HS-5 (cell line): Measurements from ENCODE around the gene SLC40A1.
"Not testable (repeated sequence)": the region's sequence is repeated elsewhere in the genome, so short reads cannot be mapped to it uniquely, and the experiment has no call there.

Experiments
- DNase-seq: peaks from one replicate; pipeline ENCODE4 v3.0.0-alpha.2; 2012; ENCODE audit warnings: low read depth

Gene SLC40A1, protein sequence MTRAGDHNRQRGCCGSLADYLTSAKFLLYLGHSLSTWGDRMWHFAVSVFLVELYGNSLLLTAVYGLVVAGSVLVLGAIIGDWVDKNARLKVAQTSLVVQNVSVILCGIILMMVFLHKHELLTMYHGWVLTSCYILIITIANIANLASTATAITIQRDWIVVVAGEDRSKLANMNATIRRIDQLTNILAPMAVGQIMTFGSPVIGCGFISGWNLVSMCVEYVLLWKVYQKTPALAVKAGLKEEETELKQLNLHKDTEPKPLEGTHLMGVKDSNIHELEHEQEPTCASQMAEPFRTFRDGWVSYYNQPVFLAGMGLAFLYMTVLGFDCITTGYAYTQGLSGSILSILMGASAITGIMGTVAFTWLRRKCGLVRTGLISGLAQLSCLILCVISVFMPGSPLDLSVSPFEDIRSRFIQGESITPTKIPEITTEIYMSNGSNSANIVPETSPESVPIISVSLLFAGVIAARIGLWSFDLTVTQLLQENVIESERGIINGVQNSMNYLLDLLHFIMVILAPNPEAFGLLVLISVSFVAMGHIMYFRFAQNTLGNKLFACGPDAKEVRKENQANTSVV

DNA sequence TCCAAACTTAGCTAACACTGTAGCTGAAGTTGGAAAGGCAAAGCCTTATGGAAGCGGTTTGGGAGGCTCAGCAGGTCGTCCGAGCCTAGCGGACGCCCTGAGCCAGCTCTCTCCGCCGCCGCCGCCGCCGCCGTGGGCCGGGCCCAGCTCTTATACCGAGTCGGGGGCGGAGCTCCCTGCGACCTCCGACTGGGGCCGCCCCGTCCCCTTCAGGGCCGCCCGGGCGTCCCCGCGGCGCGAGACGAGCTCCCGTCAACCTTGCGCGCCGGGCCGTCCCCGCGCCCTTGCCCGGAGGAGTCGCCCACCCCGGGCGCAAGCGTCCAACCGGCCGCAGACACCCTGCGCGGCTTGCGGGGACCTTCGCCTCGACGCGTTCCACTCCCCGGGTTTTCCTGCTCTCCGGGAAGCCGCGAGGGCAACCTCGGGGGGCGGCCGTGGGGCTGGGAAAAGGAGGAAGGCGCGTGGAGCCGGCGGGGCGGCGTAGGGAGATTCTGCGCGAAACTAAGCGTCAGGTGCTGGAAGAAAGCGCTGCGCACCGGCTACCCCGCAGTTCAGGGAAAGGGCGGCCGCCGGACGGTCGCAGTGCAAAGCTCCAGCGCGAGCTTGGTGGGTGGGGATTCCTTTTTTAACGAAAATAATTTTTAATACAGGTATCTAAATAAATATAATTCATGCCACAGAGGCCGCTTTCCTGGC is at the start of gene SLC40A1:
Gene SLC40A1 (minus strand): TSS at position 129 of the 696 bp plus-strand sequence. CDS start 326 bp downstream, outside the sequence.
- no peak for DNase-seq

DNA sequence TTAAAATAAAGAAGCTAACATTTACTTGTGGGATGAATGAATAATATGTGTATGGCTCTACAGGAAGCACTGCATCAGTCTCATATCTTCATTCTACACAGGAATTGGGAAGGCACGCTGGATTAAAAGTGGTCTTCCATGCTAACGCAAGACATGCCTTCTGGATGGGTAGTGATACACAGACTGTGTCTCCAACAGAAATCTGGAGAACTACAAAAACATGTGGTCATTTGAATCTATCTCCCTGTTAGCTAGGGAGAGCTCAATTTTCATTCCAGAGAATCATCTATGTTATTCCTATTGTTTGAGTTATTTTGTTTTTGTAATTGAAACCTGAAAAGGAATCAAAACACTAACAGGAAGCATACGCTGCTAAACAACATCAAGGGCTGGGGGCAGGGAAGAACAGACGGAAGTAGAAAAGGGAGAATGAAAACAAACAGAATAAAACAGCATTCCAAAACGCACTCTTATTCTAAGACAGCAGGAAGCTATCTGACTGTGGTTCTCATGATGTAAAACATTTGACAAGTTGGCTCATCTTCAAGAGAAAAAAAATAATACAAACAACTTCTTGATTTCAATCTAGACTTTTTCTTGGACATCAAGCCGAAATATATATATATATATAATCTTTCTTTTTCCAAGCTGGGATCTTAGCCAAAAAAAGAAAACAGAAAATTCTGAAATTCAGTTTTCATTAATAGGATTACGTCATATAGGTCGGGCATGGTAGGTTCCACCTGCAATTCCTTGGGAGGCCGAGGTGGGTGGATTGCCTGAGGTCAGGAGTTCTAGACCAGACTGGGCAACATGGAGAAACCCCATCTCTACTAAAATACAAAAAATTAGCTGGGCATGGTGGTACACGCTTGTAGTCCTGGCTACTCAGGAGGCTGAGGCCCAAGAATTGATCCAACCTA is 49.2 kb upstream of the SLC40A1 start:
- DNase-seq = no peak

DNA sequence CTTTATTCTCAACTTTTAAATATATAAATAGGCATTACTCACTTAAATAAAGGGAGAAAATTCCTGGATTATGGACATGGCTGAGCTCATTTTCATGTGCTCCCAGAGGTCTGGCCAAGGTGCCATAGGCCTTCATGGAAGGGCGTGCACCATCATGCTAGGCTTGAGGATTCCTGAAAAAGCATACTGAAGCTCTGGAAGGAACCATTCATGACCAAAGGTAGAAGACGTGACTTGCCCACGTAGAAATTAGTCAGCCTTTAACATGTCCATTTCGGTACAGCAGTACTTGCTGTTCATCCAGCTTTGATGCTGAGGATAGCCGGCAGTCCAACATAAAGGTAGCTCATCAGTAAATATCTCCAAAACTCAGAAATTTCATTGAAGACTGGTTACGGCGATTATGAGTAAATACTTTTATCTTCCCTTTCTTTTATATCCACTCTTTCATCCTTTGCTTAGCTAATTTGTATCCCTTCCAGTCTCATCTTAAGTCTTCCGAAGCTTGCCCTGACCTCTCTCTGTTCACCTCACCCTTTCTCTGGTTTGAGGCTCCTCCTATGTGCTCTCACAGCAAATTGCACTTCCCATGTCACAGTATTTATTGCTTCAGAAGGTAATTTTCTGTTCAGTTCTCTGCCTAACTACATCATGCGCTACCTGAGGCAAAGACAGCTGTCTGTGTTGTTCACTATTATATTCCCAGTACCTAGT is 48.4 kb upstream of the SLC40A1 start:
- no peak for DNase-seq

DNA sequence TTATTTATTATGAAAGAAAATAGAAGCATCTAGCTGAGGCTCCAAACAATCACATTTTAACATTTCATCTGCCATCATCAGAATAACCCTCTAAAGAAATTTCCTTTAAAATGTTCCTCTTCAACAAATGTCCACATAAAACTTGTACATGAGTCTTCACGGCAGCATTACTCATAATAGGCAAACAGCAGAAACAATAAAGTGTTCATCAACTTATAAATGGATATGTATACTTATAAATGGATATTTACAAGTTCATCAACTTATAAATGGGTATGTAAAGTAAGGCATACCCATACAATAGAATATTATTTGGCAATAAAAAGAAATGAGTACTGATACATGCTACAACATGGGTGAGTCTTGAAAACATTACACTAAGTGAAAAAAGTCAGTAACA is 47.2 kb upstream of the SLC40A1 start:
- no peak for DNase-seq

DNA sequence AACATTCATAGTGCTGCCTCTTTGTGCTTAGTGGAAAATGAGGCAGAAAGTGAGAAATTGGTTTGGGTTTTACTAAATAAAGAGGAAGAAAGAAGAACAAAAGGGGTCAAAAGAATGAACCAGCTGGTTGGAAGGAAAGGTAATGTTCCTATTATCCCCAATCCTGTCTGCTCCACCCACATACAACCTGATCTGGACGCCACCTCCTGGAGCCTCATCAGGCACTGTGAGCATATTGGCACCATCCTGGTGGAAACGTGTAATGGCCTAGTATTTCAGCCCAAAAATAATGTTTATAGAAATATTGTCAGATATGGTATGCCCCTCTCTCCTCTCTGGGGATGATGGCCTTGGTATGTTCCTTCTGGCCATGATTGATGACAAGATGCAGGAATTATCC is 45.0 kb upstream of the SLC40A1 start:
- no peak for DNase-seq

DNA sequence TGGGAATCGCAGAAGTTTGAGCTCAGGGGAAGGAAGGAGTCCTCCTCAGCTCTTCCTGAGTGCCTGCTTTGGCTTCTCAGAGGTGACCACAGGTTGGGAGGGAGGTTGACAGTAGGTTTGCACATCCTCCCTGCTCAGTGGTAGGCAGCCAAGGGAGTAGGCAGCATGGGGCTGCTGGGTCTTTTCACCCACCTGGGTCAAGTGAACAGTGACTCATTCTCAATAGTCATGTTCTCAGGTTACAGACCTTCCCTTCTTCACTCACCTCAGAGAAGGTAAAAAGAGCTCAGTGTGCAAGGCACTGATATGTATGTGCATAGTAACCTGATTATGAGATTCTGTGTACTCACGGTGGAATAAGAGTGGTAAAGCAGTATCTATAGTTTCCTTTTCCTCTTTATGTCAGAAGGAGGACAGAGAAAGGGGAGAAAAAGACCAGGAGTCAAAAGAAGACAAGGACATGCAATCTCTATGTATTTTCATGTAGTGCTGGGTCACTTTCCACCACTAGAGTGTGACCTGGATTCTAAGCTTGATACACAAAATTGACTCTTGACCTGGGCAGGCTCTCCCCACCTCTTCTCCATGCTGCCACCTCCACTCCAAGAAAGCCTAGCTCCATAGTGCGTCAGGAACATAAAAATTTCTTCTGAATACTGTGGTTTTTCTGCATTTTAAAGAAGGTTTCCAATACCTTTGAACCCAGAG is 44.2 kb upstream of the SLC40A1 start:
- DNase-seq = no peak

DNA sequence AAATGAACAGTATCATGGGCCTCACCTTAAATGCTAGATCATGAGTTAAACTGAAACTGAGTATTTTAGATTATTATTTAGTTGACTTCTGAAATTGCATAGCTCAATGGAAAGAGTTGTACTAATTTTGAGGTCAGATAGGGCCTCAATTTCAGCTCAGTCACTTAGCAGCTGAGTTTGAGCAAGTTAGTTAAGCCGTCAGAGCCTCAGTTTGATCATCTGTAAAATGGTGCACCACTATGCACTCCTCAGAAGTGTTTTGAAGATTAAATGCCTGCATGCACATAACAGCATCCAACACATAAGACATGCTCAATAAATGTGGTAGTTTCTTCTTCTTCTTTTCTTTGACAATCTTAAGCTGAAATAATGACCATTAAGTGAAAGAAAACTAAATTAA is 42.5 kb upstream of the SLC40A1 start:
- DNase-seq = no peak

DNA sequence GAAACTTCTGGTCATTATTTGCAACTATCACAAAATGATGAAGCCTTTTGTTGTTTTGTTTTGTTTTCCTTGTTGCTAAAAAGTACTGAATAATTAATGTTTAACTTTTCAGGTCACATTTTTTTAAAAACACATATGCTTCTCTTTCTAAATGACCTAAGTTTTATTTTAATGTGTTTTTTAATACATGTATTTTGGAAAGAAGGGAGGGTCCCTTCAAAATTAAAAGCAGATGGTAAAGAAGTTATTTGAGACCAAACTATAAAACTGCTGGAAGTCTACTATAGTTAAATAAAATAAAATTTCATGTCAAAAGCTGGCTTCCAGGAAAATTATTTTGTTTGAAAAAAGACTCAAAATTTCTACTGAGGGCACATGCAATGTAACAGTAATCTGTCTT is 41.2 kb upstream of the SLC40A1 start:
- no peak for DNase-seq

DNA sequence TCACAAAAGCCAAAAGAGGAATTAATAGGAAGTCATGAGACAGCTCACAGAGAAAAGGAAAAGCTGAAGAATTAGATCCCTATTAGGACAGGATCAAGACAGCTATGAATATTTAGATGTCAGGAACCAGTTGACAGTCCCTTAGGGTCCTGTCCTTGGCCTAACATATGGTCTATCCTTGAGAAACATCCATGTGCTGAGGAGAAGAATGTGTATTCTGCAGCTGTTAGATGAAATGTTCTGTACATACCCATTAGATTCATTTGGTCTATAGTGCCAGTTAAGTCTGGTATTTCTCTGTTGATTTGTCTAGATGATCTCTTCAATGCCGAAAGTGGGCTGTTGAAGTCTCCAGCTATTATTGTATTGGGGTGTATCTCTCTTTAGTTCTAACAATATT is 37.6 kb upstream of the SLC40A1 start:
- DNase-seq = no peak

DNA sequence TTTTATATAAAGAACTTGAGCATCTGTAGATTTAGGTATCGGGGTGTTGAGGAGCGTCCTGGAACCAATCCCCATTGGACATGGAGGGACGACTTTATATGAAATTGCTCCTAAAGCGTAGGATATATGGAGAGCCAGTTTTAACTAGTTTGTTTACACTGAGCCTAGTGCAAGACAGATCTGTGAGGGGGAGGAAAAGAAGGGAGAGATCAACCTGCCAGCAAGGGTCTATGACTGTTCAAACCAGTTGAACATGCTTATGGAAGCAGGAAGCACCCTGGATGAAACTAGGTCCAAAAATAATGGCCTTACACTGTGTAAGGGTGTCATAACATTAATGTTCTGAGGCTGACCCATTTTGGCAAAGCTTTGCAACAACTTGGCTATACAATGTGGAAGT is 34.0 kb upstream of the SLC40A1 start:
- no peak for DNase-seq

DNA sequence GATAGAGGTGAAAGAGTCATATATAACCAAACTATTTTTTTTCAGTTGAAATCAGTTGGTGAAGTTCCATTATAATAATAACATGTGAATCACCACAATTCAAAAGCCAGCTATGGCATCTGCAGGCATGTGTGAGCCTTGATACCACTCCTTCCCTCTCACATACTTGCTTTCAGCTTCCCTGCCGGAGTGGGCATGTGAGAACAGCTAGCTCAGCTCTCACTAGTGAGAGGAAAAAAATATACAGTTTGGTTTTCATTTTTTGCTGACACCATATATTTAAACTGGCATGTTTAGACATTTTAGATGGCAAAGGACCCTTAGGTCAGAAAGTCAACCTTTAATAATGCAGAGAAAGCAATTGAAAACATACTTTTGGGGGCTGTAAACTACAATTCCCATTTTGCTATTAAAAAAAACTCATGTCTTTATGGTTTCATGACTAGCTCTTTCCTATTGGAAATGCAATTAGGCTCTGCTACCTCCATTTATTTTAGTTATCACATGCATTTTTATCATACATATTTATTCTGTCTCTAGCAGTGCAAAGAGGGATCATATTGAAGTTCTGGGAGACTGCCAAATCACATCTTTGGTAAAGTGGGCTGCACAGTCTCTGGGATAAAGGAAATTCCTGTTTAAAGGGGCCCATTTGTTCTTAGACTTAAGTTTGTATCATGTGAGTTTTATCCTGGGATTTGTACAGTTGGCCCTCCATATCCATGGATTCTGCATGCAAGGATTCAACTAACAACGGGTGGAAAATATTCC is 33.2 kb upstream of the SLC40A1 start:
- DNase-seq = no peak

DNA sequence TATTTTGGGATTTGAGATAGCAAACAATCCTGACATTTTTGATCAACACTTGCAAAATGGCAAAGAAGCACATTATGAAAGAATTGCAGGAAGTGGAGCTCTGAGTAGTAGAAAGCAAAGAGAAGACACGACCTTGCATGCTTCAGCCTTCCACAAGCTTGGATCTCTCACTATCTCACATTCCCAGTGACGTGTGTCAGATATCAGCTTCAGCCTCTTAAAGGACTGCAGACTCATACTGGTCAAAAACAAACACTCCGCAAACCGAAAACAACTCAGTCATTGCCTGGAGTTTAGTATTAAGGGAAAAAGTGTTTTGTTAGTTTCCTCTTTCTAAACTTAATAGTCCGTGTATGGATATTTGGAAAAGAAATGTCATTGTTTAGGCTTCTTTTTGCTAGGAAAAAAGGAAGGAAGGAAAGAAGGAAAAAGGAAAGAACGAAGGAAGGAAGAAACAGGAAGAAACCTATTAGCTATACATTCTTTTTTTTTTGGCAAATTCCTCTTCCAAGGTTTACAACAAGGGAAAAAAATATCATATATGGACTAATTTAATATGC is 32.6 kb upstream of the SLC40A1 start:
- peak; percentile 69 for DNase-seq

DNA sequence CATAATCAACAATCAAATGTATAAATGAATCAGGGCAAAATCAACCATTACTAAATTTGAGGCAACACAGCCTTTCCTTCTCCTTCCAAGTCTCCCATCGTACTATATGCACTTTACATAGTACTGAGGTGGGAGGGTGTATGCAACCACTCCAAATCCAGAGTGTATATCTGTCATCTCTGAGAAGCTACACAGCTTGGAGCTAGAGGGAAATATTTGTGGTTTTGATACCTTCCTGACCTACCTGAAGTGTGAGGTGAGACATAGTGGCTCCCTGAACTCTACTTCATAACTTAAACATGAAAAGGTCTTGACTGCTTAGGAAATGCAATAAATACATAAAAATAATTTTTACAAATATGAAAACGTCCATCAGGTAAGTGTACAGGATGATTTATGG is 30.1 kb upstream of the SLC40A1 start:
- no peak for DNase-seq

DNA sequence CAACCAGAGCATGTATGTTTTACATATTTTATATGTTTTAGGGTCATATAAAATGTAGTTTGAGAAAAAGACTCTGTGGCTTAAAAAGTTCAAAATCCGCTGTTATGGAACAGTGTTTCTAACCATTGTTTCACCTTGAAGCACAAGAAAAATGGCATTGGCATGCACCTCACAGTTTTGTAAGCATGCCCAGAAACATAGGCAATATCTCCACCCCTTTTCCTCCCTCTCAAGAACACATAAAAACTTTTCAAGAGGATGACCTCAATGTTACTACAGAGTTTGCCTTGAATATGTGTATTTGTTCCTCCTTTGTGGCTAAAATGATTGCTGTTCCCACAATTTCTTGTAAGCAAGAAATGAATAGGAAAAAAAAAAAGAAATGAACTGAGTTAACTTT is 29.3 kb upstream of the SLC40A1 start:
- DNase-seq = no peak

DNA sequence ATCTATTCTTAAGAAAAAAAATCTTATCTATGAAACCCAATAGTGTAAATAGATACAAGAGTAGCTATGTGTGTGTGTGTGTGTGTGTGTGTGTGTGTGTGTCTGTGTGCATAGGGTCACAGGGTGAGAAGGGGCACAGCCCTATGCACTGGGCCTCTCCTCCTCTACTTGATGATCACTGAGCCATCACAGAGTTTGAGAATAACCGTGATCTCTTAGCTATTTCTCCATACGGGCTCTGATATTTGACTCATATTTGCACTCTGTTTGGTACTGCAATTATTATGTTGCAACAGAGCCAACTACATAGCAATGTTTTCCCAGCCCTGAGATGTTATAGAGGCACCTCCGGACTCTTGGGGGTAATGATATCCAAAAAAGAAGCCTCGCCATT is 28.8 kb upstream of the SLC40A1 start:
- peak; percentile 36 for DNase-seq

DNA sequence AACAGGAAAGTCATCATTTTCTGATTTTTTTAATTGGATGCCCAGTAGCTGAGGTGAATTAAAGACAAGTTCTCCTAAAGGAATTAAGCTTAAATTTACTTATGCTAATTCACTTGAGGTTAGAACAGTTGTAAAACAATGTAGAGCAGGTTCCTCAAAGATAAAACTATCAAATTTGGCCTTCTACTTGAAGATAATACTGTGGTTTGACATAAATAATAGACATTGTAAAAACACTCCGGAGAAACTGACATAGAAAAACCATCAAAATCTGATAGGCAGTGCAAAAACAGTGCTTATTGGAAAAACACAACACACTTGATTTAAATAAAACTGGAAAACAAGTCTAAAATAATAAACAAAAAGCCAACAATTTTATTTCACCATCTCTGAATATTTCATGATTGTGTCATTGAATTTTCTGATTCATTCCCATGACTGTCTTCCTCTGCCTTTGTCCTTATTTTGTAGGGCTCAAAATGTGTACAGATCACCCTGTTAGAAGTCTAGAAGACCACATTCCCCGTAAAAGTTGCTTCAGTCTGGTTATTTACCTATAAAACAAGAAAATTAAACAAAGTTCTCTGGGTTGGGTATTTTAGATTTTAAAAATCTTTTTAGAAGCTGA is 28.3 kb upstream of the SLC40A1 start:
- peak; percentile 52 for DNase-seq

DNA sequence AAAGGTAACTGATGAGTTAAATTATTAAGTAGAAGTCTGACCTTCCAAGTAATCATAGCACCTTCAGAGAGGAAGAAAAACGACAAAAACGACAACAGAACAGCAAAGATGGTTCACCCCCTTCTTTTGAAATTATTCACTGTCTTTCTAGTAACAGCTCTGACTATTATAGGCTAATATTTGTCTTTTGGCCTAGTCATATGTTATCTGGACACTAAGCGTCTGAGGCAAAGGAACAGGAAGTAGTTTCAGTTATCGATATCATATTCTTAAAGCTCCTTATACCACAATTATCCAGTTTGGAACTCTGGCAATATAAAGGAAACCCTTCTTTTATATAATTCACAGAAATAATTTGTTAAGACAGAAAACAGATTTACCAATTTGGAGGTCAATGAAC is 27.6 kb upstream of the SLC40A1 start:
- DNase-seq = no peak

DNA sequence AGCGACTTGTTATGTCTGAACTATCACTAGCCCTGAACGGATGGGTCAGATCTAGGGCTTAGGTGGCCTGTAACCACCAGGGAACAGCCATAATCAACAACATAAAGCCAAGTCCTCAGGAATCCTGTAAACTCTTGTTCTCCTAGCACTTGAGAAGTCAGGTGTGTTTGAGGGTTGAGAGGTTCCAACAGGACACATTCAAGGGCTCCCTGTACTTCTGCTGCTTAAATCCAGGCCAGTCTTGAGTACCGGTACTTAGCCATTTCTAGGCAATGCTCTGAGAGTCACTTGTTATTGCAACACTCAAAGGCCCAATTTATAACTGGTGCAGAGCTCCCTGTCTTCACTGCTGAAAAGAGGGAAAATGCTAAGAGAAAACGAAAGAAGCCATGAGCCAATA is 21.6 kb upstream of the SLC40A1 start:
- DNase-seq = no peak

DNA sequence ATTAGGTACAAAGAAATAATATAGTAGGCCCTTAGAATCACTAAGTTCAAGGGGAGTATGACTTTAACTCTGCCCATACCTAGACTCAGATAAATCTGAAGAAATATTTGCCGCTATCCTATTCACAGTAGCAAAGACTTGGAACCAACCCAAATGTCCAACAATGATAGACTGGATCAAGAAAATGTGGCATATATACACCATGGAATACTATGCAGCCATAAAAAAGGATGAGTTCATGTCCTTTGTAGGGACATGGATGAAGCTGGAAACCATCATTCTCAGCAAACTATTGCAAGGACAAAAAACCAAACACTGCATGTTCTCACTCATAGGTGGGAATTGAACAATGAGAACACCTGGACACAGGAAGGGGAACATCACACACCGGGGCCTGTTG is 21.1 kb upstream of the SLC40A1 start:
- not testable (repeated sequence) for DNase-seq
